H1 (cell line): ENCODE data around the gene BTN1A1. TPM values are rescaled to one million over a fixed set of nuclear protein-coding genes. Genes with fewer than 3 reads are reported as not detected.

Experiments
- CTCF ChIA-PET: fragments of 300-600 bp; sonication (Branson Sonifier 250); formaldehyde crosslinking; loops from one replicate; lab custom pipeline; 2021; ENCODE audit not compliant: partially characterized antibody; lab: Charles Lee
- POLR2A ChIA-PET: fragments of 300-600 bp; sonication (Branson Sonifier 250); formaldehyde crosslinking; loops from one replicate; lab custom pipeline; 2021; ENCODE audit warnings: inconsistent platforms; ENCODE audit not compliant: partially characterized antibody; lab: Charles Lee
- DNase-seq, 2 experiments: peaks; one replicate each; pipeline versions ENCODE4 v3.0.0 to v3.0.0-alpha.2; 2010 to 2022; ENCODE audit warnings: low spot score in 2 of 2, low read depth in 1 of 2, mixed read lengths in 1 of 2
- FAIRE-seq: peaks from 2 replicates; lab custom pipeline; 2011; peaks lifted over from hg19 to GRCh38; lab: Jason Lieb, UNC
- H2AFZ ChIP-seq: 2 replicates; pipeline ENCODE4 v1.8.1; 2012; ENCODE audit warnings: low read length, inconsistent platforms
- H2AK5ac ChIP-seq: 2 replicates; pipeline ENCODE4 v1.6.1; 2013; ENCODE audit warnings: low read depth, low read length
- H2BK120ac ChIP-seq: replicated peaks from 2 replicates; pipeline ENCODE3; 2013; ENCODE audit warnings: low read depth, low read length, inconsistent platforms
- H2BK12ac ChIP-seq: 2 replicates; pipeline ENCODE4 v1.6.1; 2013; ENCODE audit warnings: low read depth, low read length
- H2BK15ac ChIP-seq: 2 replicates; pipeline ENCODE4 v1.6.1; 2013; ENCODE audit warnings: low read length
- H2BK20ac ChIP-seq: 2 replicates; pipeline ENCODE4 v1.6.1; 2013; ENCODE audit warnings: low read length
- H2BK5ac ChIP-seq: 2 replicates; pipeline ENCODE4 v1.6.1; 2013; ENCODE audit warnings: low read depth, low read length
- H3K14ac ChIP-seq: 2 replicates; pipeline ENCODE4 v1.6.1; 2013; ENCODE audit warnings: inconsistent platforms; ENCODE audit not compliant: insufficient read length
- H3K18ac ChIP-seq: 2 replicates; pipeline ENCODE4 v1.6.1; 2013; ENCODE audit warnings: low read length; ENCODE audit errors: extremely low read depth
- H3K23ac ChIP-seq: 2 replicates; pipeline ENCODE4 v1.6.1; 2013; ENCODE audit warnings: inconsistent platforms; ENCODE audit not compliant: insufficient read length
- H3K23me2 ChIP-seq: 2 replicates; pipeline ENCODE4 v1.6.1; 2013; ENCODE audit warnings: low read depth, low read length
- H3K27ac ChIP-seq: 2 replicates; pipeline ENCODE4 v1.6.1; 2011; ENCODE audit warnings: low read depth, low read length, inconsistent platforms
- H3K27me3 ChIP-seq, 4 experiments: replicated peaks in 1 of 4; 1 replicate in 1 of 4; 2 replicates in 3 of 4; pipeline versions ENCODE4 v1.6.1 to v1.8.1; 2011 to 2013; ENCODE audit warnings: low read length in 3 of 4, mild to moderate bottlenecking in 3 of 4, inconsistent platforms in 2 of 4, mixed read lengths in 2 of 4, moderate library complexity in 1 of 4; ENCODE audit not compliant: control insufficient read depth in 3 of 4, insufficient read depth in 3 of 4; ENCODE audit errors: extremely low read depth in 1 of 4
- H3K36me3 ChIP-seq, 4 experiments: 2 replicates each; pipeline versions ENCODE4 v1.6.1 to v1.8.1; 2011 to 2013; ENCODE audit warnings: mild to moderate bottlenecking in 4 of 4, low read length in 3 of 4, moderate library complexity in 2 of 4, control low read depth in 1 of 4, inconsistent platforms in 1 of 4; ENCODE audit not compliant: insufficient read depth in 4 of 4, control insufficient read depth in 2 of 4
- H3K4ac ChIP-seq: replicated peaks from 2 replicates; pipeline ENCODE3; 2013; ENCODE audit warnings: low read length, low read depth, mixed read lengths, inconsistent platforms; ENCODE audit not compliant: insufficient read length
- H3K4me1 ChIP-seq, 4 experiments: replicated peaks in 1 of 4; 1 replicate in 1 of 4; 2 replicates in 3 of 4; pipeline versions ENCODE4 v1.6.1 to v1.8.1; 2011 to 2013; ENCODE audit warnings: low read length in 3 of 4, inconsistent platforms in 2 of 4, mixed read lengths in 1 of 4; ENCODE audit not compliant: insufficient read depth in 4 of 4, control insufficient read depth in 3 of 4
- H3K4me2 ChIP-seq, 2 experiments: 2 replicates each; pipeline versions ENCODE4 v1.6.1 to v1.8.1; 2011 to 2013; ENCODE audit warnings: low read depth in 2 of 2, low read length in 2 of 2, control low read depth in 1 of 2, inconsistent platforms in 1 of 2, mild to moderate bottlenecking in 1 of 2; ENCODE audit not compliant: insufficient read depth in 1 of 2
- H3K4me3 ChIP-seq, 4 experiments: fragments of 200-600, 300-600 bp in 1 of 4; sonication (generic), shearing (Covaris generic), sonication (Bioruptor Twin) in 1 of 4; 2 replicates each; pipeline versions ENCODE4 v1.5.1 to v1.8.1; 2011 to 2016; ENCODE audit warnings: low read length in 4 of 4, low read depth in 3 of 4, control low read depth in 2 of 4, inconsistent platforms in 2 of 4, mild to moderate bottlenecking in 2 of 4, mixed read lengths in 1 of 4, moderate library complexity in 1 of 4; ENCODE audit not compliant: insufficient read depth in 2 of 4; ENCODE audit errors: extremely low read depth in 1 of 4
- H3K56ac ChIP-seq: replicated peaks from 2 replicates; pipeline ENCODE3; 2013; ENCODE audit warnings: low read depth, mild to moderate bottlenecking, mixed read lengths, low read length, inconsistent platforms; ENCODE audit not compliant: insufficient read length
- H3K79me1 ChIP-seq: 2 replicates; pipeline ENCODE4 v1.6.1; 2013; ENCODE audit warnings: low read depth, low read length, control low read depth
- H3K79me2 ChIP-seq, 2 experiments: 2 replicates each; pipeline versions ENCODE4 v1.6.1 to v1.8.1; 2012 to 2013; ENCODE audit warnings: low read length in 2 of 2, mild to moderate bottlenecking in 2 of 2, inconsistent platforms in 1 of 2; ENCODE audit not compliant: insufficient read depth in 2 of 2, control insufficient read depth in 1 of 2
- H3K9ac ChIP-seq, 4 experiments: replicated peaks in 1 of 4; 1 replicate in 1 of 4; 2 replicates in 3 of 4; pipeline versions ENCODE4 v1.6.1 to v1.8.1; 2011 to 2013; ENCODE audit warnings: low read depth in 3 of 4, low read length in 3 of 4, control low read depth in 2 of 4, mild to moderate bottlenecking in 2 of 4, moderate library complexity in 2 of 4, inconsistent platforms in 1 of 4; ENCODE audit errors: extremely low read depth in 1 of 4
- H3K9me3 ChIP-seq, 2 experiments: 2 replicates each; pipeline versions ENCODE4 v1.6.1 to v1.8.1; 2012 to 2013; ENCODE audit warnings: mild to moderate bottlenecking in 2 of 2, moderate library complexity in 2 of 2, control low read depth in 1 of 2, inconsistent platforms in 1 of 2, low read depth in 1 of 2, low read length in 1 of 2, mixed read lengths in 1 of 2; ENCODE audit not compliant: insufficient read depth in 2 of 2
- H4K20me1 ChIP-seq, 2 experiments: replicated peaks in 1 of 2; 2 replicates each; pipeline versions ENCODE3 to v1.8.1; 2011 to 2013; ENCODE audit warnings: inconsistent platforms in 2 of 2, low read length in 2 of 2, mild to moderate bottlenecking in 1 of 2; ENCODE audit not compliant: insufficient read depth in 2 of 2, control insufficient read depth in 1 of 2
- H4K5ac ChIP-seq: 2 replicates; pipeline ENCODE4 v1.6.1; 2013; ENCODE audit warnings: low read length, low read depth, mixed read lengths, inconsistent platforms; ENCODE audit not compliant: insufficient read length
- H4K8ac ChIP-seq: 2 replicates; pipeline ENCODE4 v1.8.0; 2013; ENCODE audit warnings: mild to moderate bottlenecking, moderate library complexity, low read length, inconsistent platforms; ENCODE audit not compliant: insufficient read depth; ENCODE audit errors: extremely low read depth
- H4K91ac ChIP-seq: replicated peaks from 2 replicates; pipeline ENCODE3; 2013; ENCODE audit warnings: low read length, mixed read lengths, inconsistent platforms; ENCODE audit not compliant: insufficient read length
- ASH2L ChIP-seq: fragments of 200-600, 300-600 bp; sonication (generic); IDR thresholded peaks from one replicate; pipeline ENCODE4 v1.7.1; 2017; ENCODE audit warnings: low read length
- BACH1 ChIP-seq: IDR thresholded peaks from 2 replicates; pipeline ENCODE4 v1.6.1; 2012; ENCODE audit warnings: low read length, improper control_type of control experiment
- NRF1 ChIP-seq: IDR thresholded peaks from 2 replicates; pipeline ENCODE4 v1.6.1; 2011; ENCODE audit warnings: mild to moderate bottlenecking, low read depth, low read length, improper control_type of control experiment
- RFX5 ChIP-seq: IDR thresholded peaks from 2 replicates; pipeline ENCODE4 v1.6.1; 2011; ENCODE audit warnings: low read depth, low read length, improper control_type of control experiment, borderline replicate concordance
- ZNF274 ChIP-seq: IDR thresholded peaks from 2 replicates; pipeline ENCODE4 v1.7.0; 2012; ENCODE audit warnings: low read length, borderline replicate concordance; ENCODE audit errors: extremely low read depth
- WGBS, 2 experiments: shearing (Covaris generic) in 1 of 2; methylation state at CpG; one replicate each; pipeline versions ENCODE4 v1.1.6 to v1.1.7; 2013 to 2015; ENCODE audit warnings: low lambda C conversion rate in 2 of 2, mixed read lengths in 2 of 2, inconsistent platforms in 1 of 2, low coverage in 1 of 2, missing lambda C conversion rate in 1 of 2; ENCODE audit not compliant: insufficient replicate concordance in 2 of 2, insufficient coverage in 1 of 2, insufficient read length in 1 of 2; ENCODE audit errors: extremely low coverage in 1 of 2, missing lambda C conversion rate in 1 of 2; 5-methylcytosine and 5-hydroxymethylcytosine counted together
- polyA plus RNA-seq, 7 experiments: library from polyadenylated mRNA; depleted of rRNA in 3 of 7; stranded (reverse) in 5 of 7; unstranded in 2 of 7; fragments of >200 nt in 5 of 7; fragments of 200-250 nt in 2 of 7; gene quantifications; 1 replicate in 5 of 7; 2 replicates in 1 of 7; 4 replicates in 1 of 7; pipeline versions ENCODE4 v1.2.1 to v1.2.3, GENCODE V29; 2011 to 2013; ENCODE audit warnings: missing spikeins in 2 of 7, mixed read lengths in 2 of 7
- total RNA-seq: library from RNA; stranded (reverse); fragmentation: NEBNext Ultra II Directional; extraction: Animal tissue kit (Norgen Biotek cat#: 25700); gene quantifications from 2 replicates; pipeline ENCODE4 v1.2.1, GENCODE V29; 2021

Gene BTN1A1
- total and polyA plus RNA-seq, 2 of the 8 experiments (the other 6 are each of a cell fraction or from before 2014, with no cell fraction given) = 0.28 to 0.35 TPM

GRCh38 chr6:26484161-26484560, 15.9 kb upstream of the BTN1A1 start:
- no peaks in the 10 kb centered on the region for H3K23me2 ChIP-seq
- TF ChIP-seq RFX5 = no peak
- TF ChIP-seq ZNF274 = no peak
- no peak for TF ChIP-seq BACH1
- no peak for TF ChIP-seq ASH2L
- no peak for TF ChIP-seq NRF1

More at GRCh38 chr6:26484161-26484560, 15.9 kb upstream of the BTN1A1 start:
- H2BK5ac ChIP-seq = no peak overlapping the region
- no peak overlapping the region for H2BK20ac ChIP-seq
- no peak overlapping the region for H3K4ac ChIP-seq
- no peak overlapping the region for H3K27ac ChIP-seq
- H2AFZ ChIP-seq = no peak overlapping the region
- no peak overlapping the region for H2AK5ac ChIP-seq
- H3K56ac ChIP-seq = no peak overlapping the region
- no peak overlapping the region for H4K91ac ChIP-seq
- no peaks in the 10 kb centered on the region for H3K4me1 ChIP-seq
- H3K4me2 ChIP-seq = no peak overlapping the region
- H3K9me3 ChIP-seq = peaks cover 3 to 6% of the 10 kb centered on the region in 2 experiments; a peak in 2 of 4 replicates
- H3K36me3 ChIP-seq = no peaks in the 10 kb centered on the region
- no peak overlapping the region for H3K4me3 ChIP-seq
- FAIRE-seq (no peak), DNase-seq (no peak)
- 82% methylated on average over 2 of the region's 2 CpGs; no CpG with 5 or more reads in 1 of the 2 experiments for WGBS, 2 experiments
- POLR2A ChIA-PET = interaction anchor here (0.6 to 2.5 kb wide), 4 partner anchors 10 to 327 kb away, joined by 3 to 10 read pairs (median 3); a partner anchor contains a TSS
- H4K8ac ChIP-seq = no peak overlapping the region
- no peak overlapping the region for H3K18ac ChIP-seq
- no peaks in the 10 kb centered on the region for H4K20me1 ChIP-seq
- no peak overlapping the region for H4K5ac ChIP-seq
- no peaks in the 10 kb centered on the region for H3K79me1 ChIP-seq
- H2BK120ac ChIP-seq = no peak overlapping the region
- H3K27me3 ChIP-seq = no peaks in the 10 kb centered on the region
- no peak overlapping the region for H3K9ac ChIP-seq
- no peak overlapping the region for H2BK12ac ChIP-seq
- CTCF ChIA-PET = interaction anchor here (0.6 to 2.4 kb wide), 2 partner anchors 13 to 467 kb away, joined by 3 to 7 read pairs; no protein-coding TSS in a partner anchor
- no peak overlapping the region for H3K23ac ChIP-seq
- H2BK15ac ChIP-seq = no peak overlapping the region
- no peak overlapping the region for H3K14ac ChIP-seq
- H3K79me2 ChIP-seq = no peaks in the 10 kb centered on the region
